ENCODE results near the gene UPB1.

Gene UPB1

GRCh38 chr22:24504956-24505736, 10.0 kb downstream of the UPB1 start:
- Histone ChIP-seq H2BK15ac (ENCODE audit: low read length) (no peak overlapping the region), H3K14ac (ENCODE audit: low read length) (no peak overlapping the region), H3K4me1 (ENCODE audit: control insufficient read depth in 2 of 2, insufficient read depth in 1 of 2, low read depth in 1 of 2, low read length in 2 of 2) (peaks cover 15 to 23% of the 10 kb centered on the region in 2 donors), H3K27me3 (ENCODE audit: control insufficient read depth in 3 of 3, insufficient read depth in 3 of 3, low read depth in 1 of 3, low read length in 3 of 3) (peaks cover 0 to 4% (median 1%) of the 10 kb centered on the region in 3 experiments), H3K4ac (ENCODE audit: low read length) (no peak overlapping the region), H2BK120ac (ENCODE audit: low read depth, low read length) (peak overlapping the region; percentile 44), H3K18ac (ENCODE audit: low read length) (no peak overlapping the region), H3K23ac (ENCODE audit: low read depth, low read length, poor library complexity) (no peak overlapping the region), H3K27ac (replicated peaks; ENCODE audit: low read length) (no peak overlapping the region), H2BK5ac (ENCODE audit: low read length) (no peak overlapping the region), H3K4me3 (ENCODE audit: low read length in 2 of 2) (no peak overlapping the region), H3K4me2 (ENCODE audit: insufficient read depth, low read length, poor library complexity, severe bottlenecking) (no peak overlapping the region), H2BK12ac (ENCODE audit: low read length) (no peak overlapping the region), H3K9me3 (replicated peaks in 1 of 2; ENCODE audit: control insufficient read depth in 2 of 2, insufficient read depth in 1 of 2, low read depth in 1 of 2, low read length in 2 of 2) (no peaks in the 10 kb centered on the region), H4K91ac (ENCODE audit: low read depth, low read length, poor library complexity) (no peak overlapping the region), H3K9ac (ENCODE audit: low read depth, low read length, poor library complexity) (no peak overlapping the region), H3K79me1 (ENCODE audit: low read depth, low read length) (no peaks in the 10 kb centered on the region), H4K8ac (ENCODE audit: low read depth, low read length) (no peak overlapping the region), H2AFZ (ENCODE audit: low read length) (no peak overlapping the region), H2AK5ac (ENCODE audit: low read depth, low read length) (no peak overlapping the region), H3K36me3 (replicated peaks in 1 of 2; ENCODE audit: control insufficient read depth in 2 of 2, insufficient read depth in 2 of 2, low read length in 2 of 2) (no peaks in the 10 kb centered on the region)
- WGBS, 2 donors (ENCODE audit: extremely low coverage in 2 of 2, insufficient read length in 2 of 2, insufficient replicate concordance in 1 of 2): no CpG with 5 or more reads among the region's 3 CpGs
- no peak for DNase-seq (ENCODE audit: low spot score)

DNA sequence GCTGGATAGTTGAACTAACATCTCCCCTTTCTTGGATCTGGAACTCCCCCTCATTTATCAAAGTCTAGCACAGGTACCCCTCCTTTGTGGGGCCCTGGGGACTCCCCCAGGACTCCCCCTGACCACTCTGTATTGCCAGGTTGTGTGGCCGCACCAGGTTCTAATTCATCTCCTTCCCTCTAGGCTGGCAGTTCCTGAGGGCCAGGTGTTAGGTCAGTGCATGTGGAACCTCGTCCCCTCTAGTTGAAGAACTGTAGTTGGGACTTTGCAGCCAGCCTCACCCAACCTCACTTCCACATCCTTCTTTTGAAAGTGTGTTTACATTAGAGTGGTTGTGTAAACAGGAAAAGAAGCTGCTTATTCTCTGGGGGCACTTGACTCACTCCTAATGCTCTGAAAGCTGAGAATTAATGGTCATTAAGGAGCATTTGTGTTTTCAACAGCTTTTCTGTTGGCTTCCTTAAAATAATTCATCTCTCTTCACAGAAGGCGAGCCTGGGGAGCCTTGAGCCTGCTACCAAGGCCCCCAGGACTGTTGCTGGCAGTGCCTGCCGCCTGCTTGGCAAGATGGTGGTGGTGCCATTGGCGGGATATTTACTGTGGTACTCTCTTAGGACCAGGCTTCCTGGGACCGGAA, 11.8 kb downstream of the UPB1 start:
- Histone ChIP-seq H3K4ac (ENCODE audit: low read length) (no peak overlapping the region), H2BK12ac (ENCODE audit: low read length) (no peak overlapping the region), H3K4me1 (ENCODE audit: control insufficient read depth in 2 of 2, insufficient read depth in 1 of 2, low read depth in 1 of 2, low read length in 2 of 2) (peaks cover 2 to 5% of the 10 kb centered on the region in 2 donors), H4K91ac (ENCODE audit: low read depth, low read length, poor library complexity) (no peak overlapping the region), H2BK120ac (ENCODE audit: low read depth, low read length) (no peak overlapping the region), H3K23ac (ENCODE audit: low read depth, low read length, poor library complexity) (no peak overlapping the region), H3K27ac (replicated peaks; ENCODE audit: low read length) (no peak overlapping the region), H2AK5ac (ENCODE audit: low read depth, low read length) (no peak overlapping the region), H3K36me3 (replicated peaks in 1 of 2; ENCODE audit: control insufficient read depth in 2 of 2, insufficient read depth in 2 of 2, low read length in 2 of 2) (no peaks in the 10 kb centered on the region), H3K9me3 (replicated peaks in 1 of 2; ENCODE audit: control insufficient read depth in 2 of 2, insufficient read depth in 1 of 2, low read depth in 1 of 2, low read length in 2 of 2) (no peaks in the 10 kb centered on the region), H3K4me2 (ENCODE audit: insufficient read depth, low read length, poor library complexity, severe bottlenecking) (no peak overlapping the region), H3K14ac (ENCODE audit: low read length) (no peak overlapping the region), H3K9ac (ENCODE audit: low read depth, low read length, poor library complexity) (no peak overlapping the region), H2AFZ (ENCODE audit: low read length) (no peak overlapping the region), H3K27me3 (ENCODE audit: control insufficient read depth in 3 of 3, insufficient read depth in 3 of 3, low read depth in 1 of 3, low read length in 3 of 3) (no peaks in the 10 kb centered on the region), H3K18ac (ENCODE audit: low read length) (peak overlapping the region; percentile 13), H3K4me3 (ENCODE audit: low read length in 2 of 2) (no peak overlapping the region), H2BK15ac (ENCODE audit: low read length) (no peak overlapping the region), H4K8ac (ENCODE audit: low read depth, low read length) (no peak overlapping the region), H3K79me1 (ENCODE audit: low read depth, low read length) (no peaks in the 10 kb centered on the region), H2BK5ac (ENCODE audit: low read length) (no peak overlapping the region)
- DNase-seq (ENCODE audit: low spot score): no peak
- no CpG with 5 or more reads among the region's 6 CpGs for WGBS, 2 donors (ENCODE audit: extremely low coverage in 2 of 2, insufficient read length in 2 of 2, insufficient replicate concordance in 1 of 2)

DNA sequence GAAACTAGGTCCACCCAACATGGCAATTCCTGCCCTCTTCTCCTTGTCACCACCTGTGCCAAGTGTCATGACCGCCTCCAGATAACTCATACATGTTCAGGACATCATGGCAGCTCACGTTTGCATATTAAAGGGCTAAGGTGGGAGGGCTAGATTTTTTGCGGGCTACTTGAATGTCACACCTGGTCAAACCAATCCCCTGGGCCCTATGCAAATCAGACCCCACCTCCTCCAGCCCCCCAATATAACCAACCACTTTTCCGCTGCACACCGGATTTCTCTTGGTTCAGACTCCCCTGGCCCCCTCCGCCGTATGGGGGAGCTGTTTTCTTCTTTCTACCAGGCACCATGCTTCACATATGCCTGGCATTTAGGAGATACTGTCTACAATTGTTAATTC, 12.6 kb downstream of the UPB1 start:
- no peak for DNase-seq (ENCODE audit: low spot score)
- no peaks in the 10 kb centered on the region for H3K27me3 ChIP-seq (ENCODE audit: control insufficient read depth in 3 of 3, insufficient read depth in 3 of 3, low read depth in 1 of 3, low read length in 3 of 3)
- no peak overlapping the region for H2BK12ac ChIP-seq (ENCODE audit: low read length)
- no peaks in the 10 kb centered on the region for H3K36me3 ChIP-seq (replicated peaks in 1 of 2; ENCODE audit: control insufficient read depth in 2 of 2, insufficient read depth in 2 of 2, low read length in 2 of 2)
- no peak overlapping the region for H4K91ac ChIP-seq (ENCODE audit: low read depth, low read length, poor library complexity)
- H2AK5ac ChIP-seq (ENCODE audit: low read depth, low read length): no peak overlapping the region
- H2AFZ ChIP-seq (ENCODE audit: low read length): no peak overlapping the region
- H3K4me2 ChIP-seq (ENCODE audit: insufficient read depth, low read length, poor library complexity, severe bottlenecking): no peak overlapping the region
- H4K8ac ChIP-seq (ENCODE audit: low read depth, low read length): no peak overlapping the region
- H3K18ac ChIP-seq (ENCODE audit: low read length): no peak overlapping the region
- H3K79me1 ChIP-seq (ENCODE audit: low read depth, low read length): no peaks in the 10 kb centered on the region
- H2BK5ac ChIP-seq (ENCODE audit: low read length): no peak overlapping the region
- no peak overlapping the region for H3K27ac ChIP-seq (replicated peaks; ENCODE audit: low read length)
- no peak overlapping the region for H3K4ac ChIP-seq (ENCODE audit: low read length)
- no peak overlapping the region for H2BK15ac ChIP-seq (ENCODE audit: low read length)
- peaks cover 0 to 2% of the 10 kb centered on the region in 2 donors for H3K4me1 ChIP-seq (ENCODE audit: control insufficient read depth in 2 of 2, insufficient read depth in 1 of 2, low read depth in 1 of 2, low read length in 2 of 2)
- WGBS, 2 donors (ENCODE audit: extremely low coverage in 2 of 2, insufficient read length in 2 of 2, insufficient replicate concordance in 1 of 2): no CpG with 5 or more reads among the region's 7 CpGs
- H3K14ac ChIP-seq (ENCODE audit: low read length): no peak overlapping the region
- no peaks in the 10 kb centered on the region for H3K9me3 ChIP-seq (replicated peaks in 1 of 2; ENCODE audit: control insufficient read depth in 2 of 2, insufficient read depth in 1 of 2, low read depth in 1 of 2, low read length in 2 of 2)
- no peak overlapping the region for H2BK120ac ChIP-seq (ENCODE audit: low read depth, low read length)
- no peak overlapping the region for H3K4me3 ChIP-seq (ENCODE audit: low read length in 2 of 2)
- no peak overlapping the region for H3K9ac ChIP-seq (ENCODE audit: low read depth, low read length, poor library complexity)
- no peak overlapping the region for H3K23ac ChIP-seq (ENCODE audit: low read depth, low read length, poor library complexity)
